Measurements from ENCODE around the gene PML. TPM values are rescaled to one million over a fixed set of nuclear protein-coding genes. Genes with fewer than 3 reads are reported as not detected.

PML gene
- total RNA-seq, 1 experiment from 2014 or later, result 78.6 TPM

GRCh38 chr15:73985101-73985873, 9.2 kb upstream of the PML start:
- DNase-seq (ENCODE audit: low read depth), result peak; percentile 78

DNA sequence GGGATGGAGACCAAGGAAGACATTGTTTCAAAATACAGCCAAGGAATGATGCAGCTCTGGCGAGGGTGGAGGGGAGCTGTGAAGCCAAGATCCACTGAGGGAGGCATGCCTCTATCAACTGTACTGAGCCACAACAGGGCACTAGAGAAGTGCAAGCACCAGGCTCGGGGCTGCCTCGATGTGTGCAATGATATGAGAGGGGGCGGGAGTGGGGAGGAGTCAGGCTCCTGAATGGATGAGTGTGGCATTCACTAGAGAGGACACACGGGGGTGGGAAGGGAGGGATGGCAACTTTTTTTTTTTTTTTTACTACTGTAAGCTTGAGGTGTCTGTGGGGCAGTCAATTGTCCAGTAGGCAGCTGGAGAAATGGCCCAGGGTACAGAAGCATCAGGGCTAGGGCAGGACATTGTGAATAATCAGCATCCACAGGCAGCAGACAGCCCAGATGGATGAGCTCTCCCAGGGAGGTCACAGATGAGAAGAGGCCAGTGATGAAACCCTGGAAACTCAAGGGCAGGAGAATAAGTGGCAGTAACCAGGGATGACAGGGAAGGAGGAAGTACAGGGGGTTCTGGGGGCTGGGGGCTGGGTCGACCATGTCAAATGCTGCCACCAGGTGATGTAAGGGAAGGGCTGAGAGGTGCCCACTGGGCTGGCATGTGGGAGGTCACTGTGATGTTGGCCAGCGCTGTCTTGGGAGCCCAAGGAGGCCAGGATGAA, 8.3 kb upstream of the PML start:
- DNase-seq (ENCODE audit: low read depth), result no peak

GRCh38 chr15:73986776-73987056, 7.8 kb upstream of the PML start:
- no peak for DNase-seq (ENCODE audit: low read depth)

DNA sequence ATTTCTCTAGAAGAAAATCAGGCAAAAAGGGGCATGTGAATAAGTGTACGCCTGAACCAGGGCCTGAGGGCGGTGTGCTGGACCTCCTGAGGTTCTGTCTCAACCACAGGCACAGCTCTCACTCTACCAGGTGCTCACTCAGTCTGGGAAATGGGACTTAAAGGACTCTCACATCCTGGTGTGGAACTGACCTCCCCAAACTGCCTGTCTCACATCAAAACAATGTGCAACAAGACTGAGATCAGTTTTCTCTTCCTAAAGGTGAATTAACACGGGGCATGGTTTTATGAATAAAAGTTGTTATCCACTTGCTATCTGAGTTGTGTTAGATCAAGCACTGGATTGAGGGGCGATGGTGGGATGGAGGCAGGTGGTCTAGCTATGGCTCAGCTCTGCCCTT, 7.3 kb upstream of the PML start:
- DNase-seq (ENCODE audit: low read depth), result no peak

- no peak for DNase-seq (ENCODE audit: low read depth)
Measured at GRCh38 chr15:73987681-73988444, 6.7 kb upstream of the PML start.

DNA sequence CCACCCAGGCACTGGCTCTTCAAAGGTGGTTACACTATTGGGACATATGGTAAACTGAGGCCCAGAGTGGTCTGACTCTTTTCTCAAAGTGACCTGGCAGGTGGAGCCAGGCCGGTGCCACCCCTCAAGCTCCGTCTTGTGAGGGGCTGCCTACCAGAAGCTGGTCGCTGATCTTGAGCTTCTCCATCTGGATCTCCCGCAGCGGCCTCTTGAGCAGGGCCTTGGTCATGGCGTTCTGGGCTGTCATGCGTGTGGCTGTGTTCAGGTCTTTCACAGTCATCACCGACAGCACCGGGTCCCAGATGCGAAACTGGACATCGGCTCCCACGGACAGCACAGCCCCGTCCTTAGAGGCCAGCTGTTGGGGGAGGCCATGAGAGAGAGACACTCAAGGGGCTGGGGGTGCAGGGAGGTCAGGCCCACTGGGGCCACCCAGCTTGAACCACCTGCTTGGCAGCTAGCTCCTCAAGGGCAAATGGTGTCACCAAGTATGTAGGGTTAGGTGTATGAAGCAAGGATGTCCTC, 6.0 kb upstream of the PML start:
- DNase-seq (ENCODE audit: low read depth), result no peak

- peak; percentile 89 for DNase-seq (ENCODE audit: low read depth)
Measured at GRCh38 chr15:73989001-73989798, 5.3 kb upstream of the PML start.

- DNase-seq (ENCODE audit: low read depth), result no peak
Measured at GRCh38 chr15:73990250-73991005, 4.1 kb upstream of the PML start.

DNA sequence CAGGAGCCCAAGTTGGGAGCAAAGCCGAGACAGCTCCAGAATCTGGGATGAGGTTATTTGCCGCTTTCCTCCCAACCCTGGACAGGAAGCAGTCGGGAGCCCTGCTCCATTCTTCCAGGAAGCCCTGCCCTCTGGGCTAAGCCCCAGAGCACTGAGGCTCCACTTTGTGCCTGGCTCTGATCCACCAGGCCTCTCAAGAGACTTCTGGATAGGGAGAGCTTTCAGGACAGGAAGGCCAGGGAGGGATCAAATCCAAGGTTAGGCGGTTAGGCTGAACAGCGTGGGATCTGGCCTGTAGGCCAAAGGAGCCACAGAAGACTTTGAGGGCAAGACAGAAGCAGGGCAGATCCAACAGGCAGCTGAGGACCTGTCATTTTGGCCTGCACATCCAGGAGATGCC, 3.3 kb upstream of the PML start:
- peak; percentile 57 for DNase-seq (ENCODE audit: low read depth)

- DNase-seq (ENCODE audit: low read depth), result peak; percentile 90
Measured at GRCh38 chr15:73991726-73992593, 2.6 kb upstream of the PML start, which contains the start of gene STOML1. Gene STOML1 (minus strand): TSS chr15:73992295. CDS start chr15:73992223, 72 bp downstream.

GRCh38 chr15:73992594-73992898, 2.0 kb upstream of the PML start:
- no peak for DNase-seq (ENCODE audit: low read depth)

GRCh38 chr15:73993211-73993994, 1.1 kb upstream of the PML start:
- no peak for DNase-seq (ENCODE audit: low read depth)

DNA sequence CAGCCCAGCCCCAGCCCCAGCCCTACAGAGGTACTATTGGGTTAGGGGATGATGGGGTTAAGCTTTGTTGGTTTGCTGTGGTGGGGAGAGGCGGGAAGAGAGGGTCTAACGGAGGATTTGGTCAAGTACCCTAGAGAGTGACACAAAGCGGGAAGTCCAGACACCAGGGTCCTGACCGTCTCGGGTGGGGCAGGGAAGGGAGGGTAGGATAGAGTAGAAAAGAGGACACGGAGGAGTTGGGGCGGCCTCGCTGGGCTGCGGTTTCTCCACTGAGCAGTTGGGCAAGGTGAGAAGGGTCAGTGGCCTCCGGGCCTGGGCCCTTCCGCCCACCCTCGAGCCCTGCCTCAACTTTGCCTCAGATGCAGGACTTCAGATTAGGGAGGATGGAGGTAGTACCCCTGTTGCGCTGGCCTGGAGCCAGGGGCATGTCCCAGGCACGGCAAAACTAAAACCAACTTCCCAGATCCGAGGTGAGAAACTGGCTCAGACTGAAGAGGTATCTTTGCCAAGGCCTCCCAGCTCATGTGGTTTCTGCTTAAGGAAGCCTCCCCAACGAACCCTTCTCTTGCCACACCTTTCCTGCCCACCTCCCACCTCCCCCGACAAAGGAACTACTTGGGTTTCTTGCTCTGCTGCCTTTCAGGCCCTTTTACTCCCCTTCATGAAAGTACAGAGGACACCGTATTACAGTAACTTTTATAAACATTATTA, 551 bp downstream of the PML start:
- DNase-seq (ENCODE audit: low read depth), result no peak

DNA sequence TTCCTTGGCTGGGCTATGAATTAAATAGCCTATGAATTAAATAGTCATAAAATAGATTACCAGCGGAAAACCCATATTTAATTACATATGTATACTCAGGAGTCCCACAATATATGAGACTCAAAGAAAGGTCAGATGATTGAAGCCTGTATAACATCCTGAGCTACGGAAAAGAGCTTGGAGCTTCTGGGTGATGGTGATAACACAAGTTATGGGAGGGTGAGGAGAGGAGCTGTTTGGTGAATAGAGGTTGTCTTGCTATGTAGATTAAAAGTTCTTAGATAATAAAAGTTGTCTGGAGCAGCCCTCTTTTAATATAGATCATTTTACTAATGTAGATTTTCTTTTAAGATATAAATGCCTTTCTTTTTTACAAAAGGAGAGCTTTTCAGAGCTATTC, 1.8 kb downstream of the PML start:
- DNase-seq (ENCODE audit: low read depth), result no peak

- peak; percentile 72 for DNase-seq (ENCODE audit: low read depth)
Measured at GRCh38 chr15:73996939-73997338, 2.4 kb downstream of the PML start.

DNA sequence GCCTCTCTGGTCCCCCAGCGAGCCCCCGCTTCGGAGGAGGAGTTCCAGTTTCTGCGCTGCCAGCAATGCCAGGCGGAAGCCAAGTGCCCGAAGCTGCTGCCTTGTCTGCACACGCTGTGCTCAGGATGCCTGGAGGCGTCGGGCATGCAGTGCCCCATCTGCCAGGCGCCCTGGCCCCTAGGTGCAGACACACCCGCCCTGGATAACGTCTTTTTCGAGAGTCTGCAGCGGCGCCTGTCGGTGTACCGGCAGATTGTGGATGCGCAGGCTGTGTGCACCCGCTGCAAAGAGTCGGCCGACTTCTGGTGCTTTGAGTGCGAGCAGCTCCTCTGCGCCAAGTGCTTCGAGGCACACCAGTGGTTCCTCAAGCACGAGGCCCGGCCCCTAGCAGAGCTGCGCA, 3.5 kb downstream of the PML start:
- DNase-seq (ENCODE audit: low read depth), result no peak

GRCh38 chr15:74006774-74007639, 12.5 kb downstream of the PML start:
- DNase-seq (ENCODE audit: low read depth), result no peak

Data from LHCN-M2 (cell line).